Measurements from ENCODE around the gene CAMSAP2.
"Not testable (repeated sequence)": the region's sequence is repeated elsewhere in the genome, so short reads cannot be mapped to it uniquely, and the experiment has no call there.

CAMSAP2 gene

GRCh38 chr1:200738949-200739651, 407 bp downstream of the CAMSAP2 start:
- no peak for DNase-seq

GRCh38 chr1:200739702-200740570, 1.2 kb downstream of the CAMSAP2 start:
- DNase-seq = no peak

GRCh38 chr1:200740571-200741208, 2.0 kb downstream of the CAMSAP2 start:
- no peak for DNase-seq

- DNase-seq = no peak
Observed at GRCh38 chr1:200741551-200742207, 3.0 kb downstream of the CAMSAP2 start.

- DNase-seq = no peak
Observed at GRCh38 chr1:200744143-200744542, 5.5 kb downstream of the CAMSAP2 start.

- no peak for DNase-seq
Observed at GRCh38 chr1:200749090-200749489, 10.4 kb downstream of the CAMSAP2 start.

- not testable (repeated sequence) for DNase-seq
Observed at GRCh38 chr1:200750749-200751148, 12.1 kb downstream of the CAMSAP2 start.

- no peak for DNase-seq
Observed at GRCh38 chr1:200751717-200752116, 13.0 kb downstream of the CAMSAP2 start.

- no peak for DNase-seq
Observed at GRCh38 chr1:200753650-200754198, 15.0 kb downstream of the CAMSAP2 start.

GRCh38 chr1:200755456-200755855, 16.8 kb downstream of the CAMSAP2 start:
- no peak for DNase-seq

GRCh38 chr1:200762089-200762488, 23.4 kb downstream of the CAMSAP2 start:
- no peak for DNase-seq

- no peak for DNase-seq
Observed at GRCh38 chr1:200767321-200767720, 28.6 kb downstream of the CAMSAP2 start.

GRCh38 chr1:200771625-200772555, 33.2 kb downstream of the CAMSAP2 start:
- no peak for DNase-seq

GRCh38 chr1:200774311-200774710, 35.6 kb downstream of the CAMSAP2 start:
- no peak for DNase-seq

GRCh38 chr1:200774735-200775444, 36.2 kb downstream of the CAMSAP2 start:
- DNase-seq = no peak

GRCh38 chr1:200775850-200776249, 37.2 kb downstream of the CAMSAP2 start:
- DNase-seq = no peak

- DNase-seq = no peak
Observed at GRCh38 chr1:200776949-200777348, 38.3 kb downstream of the CAMSAP2 start.

GRCh38 chr1:200778766-200779165, 40.1 kb downstream of the CAMSAP2 start:
- DNase-seq = no peak

GRCh38 chr1:200779326-200779725, 40.6 kb downstream of the CAMSAP2 start:
- no peak for DNase-seq

- DNase-seq = no peak
Observed at GRCh38 chr1:200780545-200781369, 42.1 kb downstream of the CAMSAP2 start.
